Sigmoid colon (tissue), 7 donors: ENCODE results near the gene TM6SF1. TPM values are rescaled to one million over a fixed set of nuclear protein-coding genes. Genes with fewer than 3 reads are reported as not detected.

Source experiments
- DNase-seq: peaks from one replicate; pipeline ENCODE4 v3.0.0-alpha.2; 2019
- H3K27ac ChIP-seq, 4 donors: fragments of 200-600 bp; sonication (generic); one replicate each; pipeline ENCODE4 v1.5.1; 2016 to 2019; ENCODE audit warnings: mild to moderate bottlenecking in 1 of 4
- H3K27me3 ChIP-seq, 3 donors: fragments of 200-600 bp; sonication (generic); one replicate each; pipeline ENCODE4 v1.5.1; 2019; ENCODE audit warnings: mild to moderate bottlenecking in 1 of 3
- H3K36me3 ChIP-seq, 4 donors: fragments of 200-600 bp; sonication (generic); one replicate each; pipeline ENCODE4 v1.5.1; 2016 to 2019
- H3K4me1 ChIP-seq, 4 donors: fragments of 200-600 bp; sonication (generic); one replicate each; pipeline ENCODE4 v1.5.1; 2017 to 2019
- H3K4me3 ChIP-seq, 4 donors: fragments of 200-600 bp; sonication (generic); one replicate each; pipeline ENCODE4 v1.5.1; 2017 to 2019; ENCODE audit warnings: mild to moderate bottlenecking in 2 of 4, moderate library complexity in 1 of 4
- H3K9me3 ChIP-seq, 4 donors: fragments of 200-600 bp in 3 of 4; sonication (generic) in 3 of 4; one replicate each; pipeline versions ENCODE4 v1.5.1 to v1.6.1; 2013 to 2019
- CTCF ChIP-seq, 4 experiments: fragments of 450-650 bp in 3 of 4; fragments of 200-600 bp in 1 of 4; IDR thresholded peaks; one replicate each; pipeline ENCODE4 v1.5.1; 2016 to 2019; ENCODE audit warnings: antibody characterized with exemption in 4 of 4, mild to moderate bottlenecking in 3 of 4, moderate library complexity in 2 of 4
- EP300 ChIP-seq, 4 donors: sonication (generic); formaldehyde crosslinking; IDR thresholded peaks; one replicate each; pipeline ENCODE4 v1.6.1; 2017; ENCODE audit warnings: antibody characterized with exemption in 4 of 4
- POLR2A ChIP-seq, 2 donors: fragments of 450-650 bp; IDR thresholded peaks; one replicate each; pipeline ENCODE4 v1.6.1; 2016; ENCODE audit warnings: antibody characterized with exemption in 2 of 2, mild to moderate bottlenecking in 2 of 2, moderate library complexity in 2 of 2
- POLR2AphosphoS5 ChIP-seq, 4 donors: sonication (generic); formaldehyde crosslinking; IDR thresholded peaks; one replicate each; pipeline ENCODE4 v1.6.1; 2017; ENCODE audit warnings: antibody characterized with exemption in 4 of 4
- WGBS, 2 donors: extraction: QIAGEN DNeasy Blood & Tissue Kit; methylation state at CpG; one replicate each; pipeline ENCODE4 v1.1.7; 2013; 5-methylcytosine and 5-hydroxymethylcytosine counted together
- intact Hi-C: fragments of 100-400 bp; cut with DNase I; formaldehyde crosslinking; loops from one replicate; pipeline ENCODE4 v1.15.1; 2023
- polyA plus RNA-seq, 3 donors: library from polyadenylated mRNA; stranded (reverse); fragments of 200-250 nt; gene quantifications; one replicate each; pipeline ENCODE4 v1.2.3, GENCODE V29; 2013
- total RNA-seq, 4 donors: library from RNA; depleted of rRNA; stranded (reverse); fragments of >200 nt; gene quantifications; one replicate each; pipeline ENCODE4 v1.1.0, GENCODE V29; 2016
- donor health status: healthy with polysubstance abuse.
- donor health status: Bipolar disorder and iron deficiency.
- donor health status: healthy.

TM6SF1 gene
- total and polyA plus RNA-seq, 7 donors, result 1.2 to 7.5 (median 2.8) TPM

GRCh38 chr15:83110381-83110780, 2.9 kb downstream of the TM6SF1 start:
- Histone ChIP-seq H3K4me3 (no peak overlapping the region), H3K4me1 (peaks cover 0 to 19% (median 14%) of the 10 kb centered on the region in 4 donors), H3K27ac (no peak overlapping the region), H3K9me3 (no peaks in the 10 kb centered on the region), H3K27me3 (peaks cover 11 to 41% (median 27%) of the 10 kb centered on the region in 3 donors), H3K36me3 (no peaks in the 10 kb centered on the region)
- intact Hi-C loops, result no loop called here
- no peak for DNase-seq
- TF ChIP-seq CTCF (IDR thresholded peaks at IDR 0.05), result no peak
- no peak for TF ChIP-seq POLR2AphosphoS5 (IDR thresholded peaks at IDR 0.05)
- TF ChIP-seq EP300 (IDR thresholded peaks at IDR 0.05), result no peak
- TF ChIP-seq POLR2A (IDR thresholded peaks at IDR 0.05), result no peak
- 77 to 90% methylated on average over 3 of the region's 3 CpGs for WGBS, 2 donors

GRCh38 chr15:83111149-83111548, 3.7 kb downstream of the TM6SF1 start:
- intact Hi-C loops, result no loop called here
- no peak overlapping the region for H3K4me3 ChIP-seq

GRCh38 chr15:83112233-83112955, 4.9 kb downstream of the TM6SF1 start:
- H3K36me3 ChIP-seq, result no peaks in the 10 kb centered on the region
- TF ChIP-seq POLR2A (IDR thresholded peaks at IDR 0.05), result no peak
- no peak for DNase-seq
- no peaks in the 10 kb centered on the region for H3K9me3 ChIP-seq
- H3K4me1 ChIP-seq, result peaks cover 0 to 11% (median 8%) of the 10 kb centered on the region in 4 donors
- peaks cover 5 to 30% (median 24%) of the 10 kb centered on the region in 3 donors for H3K27me3 ChIP-seq
- peak overlapping the region in 2 of 4 donors; percentile 12 to 20 for H3K27ac ChIP-seq
- WGBS, 2 donors, result 75 to 76% methylated on average over 8 of the region's 8 CpGs
- intact Hi-C loops, result no loop called here
- H3K4me3 ChIP-seq, result no peak overlapping the region

More at GRCh38 chr15:83111149-83111548, 3.7 kb downstream of the TM6SF1 start:
- WGBS, 2 donors, result 96% methylated on average over 3 of the region's 3 CpGs
- peaks cover 0 to 19% (median 14%) of the 10 kb centered on the region in 4 donors for H3K4me1 ChIP-seq
- no peak overlapping the region for H3K27ac ChIP-seq
- H3K27me3 ChIP-seq, result peaks cover 11 to 41% (median 27%) of the 10 kb centered on the region in 3 donors
- TF ChIP-seq POLR2A (IDR thresholded peaks at IDR 0.05) (no peak), EP300 (IDR thresholded peaks at IDR 0.05) (no peak), CTCF (IDR thresholded peaks at IDR 0.05) (no peak), POLR2AphosphoS5 (IDR thresholded peaks at IDR 0.05) (no peak)
- no peaks in the 10 kb centered on the region for H3K9me3 ChIP-seq
- no peak for DNase-seq
- H3K36me3 ChIP-seq, result no peaks in the 10 kb centered on the region

- Histone ChIP-seq H3K9me3 (no peaks in the 10 kb centered on the region), H3K27me3 (peaks cover 0 to 25% (median 18%) of the 10 kb centered on the region in 3 donors), H3K4me3 (no peak overlapping the region), H3K36me3 (no peaks in the 10 kb centered on the region), H3K27ac (peak overlapping the region in 1 of 4 donors; percentile 32), H3K4me1 (peaks cover 0 to 6% (median 3%) of the 10 kb centered on the region in 4 donors)
- DNase-seq, result no peak
- 23 to 48% methylated on average over 3 of the region's 3 CpGs for WGBS, 2 donors
- TF ChIP-seq EP300 (IDR thresholded peaks at IDR 0.05) (no peak), POLR2AphosphoS5 (IDR thresholded peaks at IDR 0.05) (peak in 1 of 4 donors; percentile 13), POLR2A (IDR thresholded peaks at IDR 0.05) (no peak), CTCF (IDR thresholded peaks at IDR 0.05) (no peak)
- intact Hi-C loops, result no loop called here
Measured at GRCh38 chr15:83112956-83113299, 5.5 kb downstream of the TM6SF1 start.

GRCh38 chr15:83113881-83114674, 6.6 kb downstream of the TM6SF1 start:
- TF ChIP-seq POLR2A (IDR thresholded peaks at IDR 0.05) (no peak), EP300 (IDR thresholded peaks at IDR 0.05) (no peak), CTCF (IDR thresholded peaks at IDR 0.05) (no peak), POLR2AphosphoS5 (IDR thresholded peaks at IDR 0.05) (no peak)
- H3K9me3 ChIP-seq, result no peaks in the 10 kb centered on the region
- DNase-seq, result no peak
- no peaks in the 10 kb centered on the region for H3K36me3 ChIP-seq
- intact Hi-C loops, result no loop called here
- peaks cover 0 to 14% (median 8%) of the 10 kb centered on the region in 3 donors for H3K27me3 ChIP-seq
- 68 to 81% methylated on average over 5 of the region's 5 CpGs for WGBS, 2 donors
- H3K4me3 ChIP-seq, result no peak overlapping the region
- peak overlapping the region in 1 of 4 donors; percentile 32 for H3K27ac ChIP-seq
- H3K4me1 ChIP-seq, result no peaks in the 10 kb centered on the region
